Measurements from ENCODE around the gene OR2AT4.
A peak's percentile ranks its signal among the peaks of the same experiment; 100 is the strongest.

OR2AT4 gene

GRCh38 chr11:75068993-75069392, 27.7 kb downstream of the OR2AT4 start:
- TF ChIP-seq CTCF (IDR thresholded peaks at IDR 0.05; ENCODE audit: low read depth, low read length, missing control alignments): no peak
- Histone ChIP-seq H3K27me3 (replicated peaks) (peaks cover 3% of the 10 kb centered on the region), H3K36me3 (replicated peaks) (no peaks in the 10 kb centered on the region), H3K4me3 (ENCODE audit: low read depth, low read length) (no peak overlapping the region), H3K27ac (no peak overlapping the region)
- DNase-seq: no peak
- in situ Hi-C loops (cut with HindIII; ENCODE audit: low pct_ligation_motif_present, low sequenced_read_pairs): no loop called here

GRCh38 chr11:75068559-75068958, 28.1 kb downstream of the OR2AT4 start:
- no peak for TF ChIP-seq CTCF (IDR thresholded peaks at IDR 0.05; ENCODE audit: low read depth, low read length, missing control alignments)
- in situ Hi-C loops (cut with HindIII; ENCODE audit: low pct_ligation_motif_present, low sequenced_read_pairs): no loop called here
- H3K27me3 ChIP-seq (replicated peaks): peaks cover 3% of the 10 kb centered on the region
- no peak for DNase-seq
- no peaks in the 10 kb centered on the region for H3K36me3 ChIP-seq (replicated peaks)
- H3K4me3 ChIP-seq (ENCODE audit: low read depth, low read length): no peak overlapping the region
- no peak overlapping the region for H3K27ac ChIP-seq

GRCh38 chr11:75066061-75066460, 30.6 kb downstream of the OR2AT4 start:
- Histone ChIP-seq H3K27ac (no peak overlapping the region), H3K27me3 (replicated peaks) (peaks cover 3% of the 10 kb centered on the region), H3K4me3 (ENCODE audit: low read depth, low read length) (no peak overlapping the region), H3K36me3 (replicated peaks) (no peaks in the 10 kb centered on the region)
- no peak for TF ChIP-seq CTCF (IDR thresholded peaks at IDR 0.05; ENCODE audit: low read depth, low read length, missing control alignments)
- in situ Hi-C loops (cut with HindIII; ENCODE audit: low pct_ligation_motif_present, low sequenced_read_pairs): no loop called here
- peak; percentile 9 for DNase-seq

- no peaks in the 10 kb centered on the region for H3K36me3 ChIP-seq (replicated peaks)
- DNase-seq: no peak
- no peaks in the 10 kb centered on the region for H3K27me3 ChIP-seq (replicated peaks)
- in situ Hi-C loops (cut with HindIII; ENCODE audit: low pct_ligation_motif_present, low sequenced_read_pairs): no loop called here
- no peak overlapping the region for H3K4me3 ChIP-seq (ENCODE audit: low read depth, low read length)
- H3K27ac ChIP-seq: no peak overlapping the region
- TF ChIP-seq CTCF (IDR thresholded peaks at IDR 0.05; ENCODE audit: low read depth, low read length, missing control alignments): no peak
These were observed 32.8 kb downstream of the OR2AT4 start for GRCh38 chr11:75063741-75064314.

GRCh38 chr11:75059299-75059698, 37.4 kb downstream of the OR2AT4 start:
- no peaks in the 10 kb centered on the region for H3K27me3 ChIP-seq (replicated peaks)
- no peak overlapping the region for H3K27ac ChIP-seq
- H3K4me3 ChIP-seq (ENCODE audit: low read depth, low read length): no peak overlapping the region
- in situ Hi-C loops (cut with HindIII; ENCODE audit: low pct_ligation_motif_present, low sequenced_read_pairs): no loop called here
- TF ChIP-seq CTCF (IDR thresholded peaks at IDR 0.05; ENCODE audit: low read depth, low read length, missing control alignments): no peak
- H3K36me3 ChIP-seq (replicated peaks): no peaks in the 10 kb centered on the region
- DNase-seq: no peak

- no peak for DNase-seq
- Histone ChIP-seq H3K27ac (no peak overlapping the region), H3K4me3 (ENCODE audit: low read depth, low read length) (no peak overlapping the region), H3K36me3 (replicated peaks) (no peaks in the 10 kb centered on the region), H3K27me3 (replicated peaks) (no peaks in the 10 kb centered on the region)
- no peak for TF ChIP-seq CTCF (IDR thresholded peaks at IDR 0.05; ENCODE audit: low read depth, low read length, missing control alignments)
- in situ Hi-C loops (cut with HindIII; ENCODE audit: low pct_ligation_motif_present, low sequenced_read_pairs): no loop called here
These were observed 39.9 kb downstream of the OR2AT4 start for GRCh38 chr11:75056814-75057213.

Data from brain microvascular endothelial cell (primary cell).